HepG2 (cell line): ENCODE results near the gene PTGIS. TPM values are rescaled to one million over a fixed set of nuclear protein-coding genes. Genes with fewer than 3 reads are reported as not detected.

Experiments
- ATAC-seq: fragments of 200-7000 bp; cut with Tn5 transposase; 3 replicates; pipeline ENCODE4 v1.9.1; 2020; ENCODE audit warnings: mild to moderate bottlenecking, moderate library complexity
- BruUV-seq: library from RNA; stranded (reverse); fragments of 400-500 nt; replicated peaks from 2 replicates; lab custom pipeline; 2021; lab: Mats Ljungman, UMichigan
- CTCF ChIA-PET: fragments of 300-600 bp; formaldehyde crosslinking; extraction: SDS; loops from one replicate; lab custom pipeline; 2021; ENCODE audit warnings: low total read pairs, inconsistent platforms, low intra/inter-chr PET ratio; lab: Yijun Ruan, JAX
- POLR2A ChIA-PET: fragments of 350-600 bp; sonication (Branson Sonifier 250); formaldehyde crosslinking; loops from one replicate; lab custom pipeline; 2020; ENCODE audit warnings: antibody characterized with exemption, inconsistent platforms; lab: Yijun Ruan, JAX
- DNase-seq: peaks from one replicate; pipeline ENCODE4 v3.0.0-alpha.2; 2015; ENCODE audit warnings: low spot score
- FAIRE-seq: peaks from 3 replicates; lab custom pipeline; 2011; peaks lifted over from hg19 to GRCh38; lab: Jason Lieb, UNC
- H2AFZ ChIP-seq: one replicate; pipeline ENCODE4 v1.6.1; 2011; ENCODE audit warnings: low read length, inconsistent platforms
- H3K27ac ChIP-seq: fragments of 300-600 bp; 3 replicates; pipeline ENCODE4 v1.8.0; 2011; ENCODE audit warnings: mixed run types, mild to moderate bottlenecking, mixed read lengths, low read length, inconsistent platforms; ENCODE audit not compliant: insufficient read depth; ENCODE audit errors: extremely low read length
- H3K27me3 ChIP-seq, 2 experiments: fragments of 200-600 bp in 1 of 2; 2 replicates in 1 of 2; 3 replicates in 1 of 2; pipeline versions ENCODE4 v1.6.0 to v1.8.0; 2011; ENCODE audit warnings: low read length in 2 of 2, mild to moderate bottlenecking in 2 of 2, moderate library complexity in 2 of 2, inconsistent platforms in 1 of 2; ENCODE audit not compliant: insufficient read depth in 2 of 2, control insufficient read depth in 1 of 2
- H3K36me3 ChIP-seq, 2 experiments: fragments of 200-600 bp in 1 of 2; replicated peaks in 1 of 2; 2 replicates in 1 of 2; 3 replicates in 1 of 2; pipeline versions ENCODE4 v1.5.1 to v1.8.0; 2011; ENCODE audit warnings: low read length in 2 of 2, inconsistent platforms in 1 of 2; ENCODE audit not compliant: insufficient read depth in 2 of 2, control insufficient read depth in 1 of 2
- H3K4me1 ChIP-seq: 2 replicates; pipeline ENCODE4 v1.5.1; 2012; ENCODE audit warnings: low read length, inconsistent platforms; ENCODE audit not compliant: insufficient read depth
- H3K4me2 ChIP-seq: 2 replicates; pipeline ENCODE4 v1.6.0; 2011; ENCODE audit warnings: low read depth, low read length, inconsistent platforms
- H3K4me3 ChIP-seq, 3 experiments: fragments of 200-600 bp in 1 of 3; sonication (generic), shearing (Covaris generic) in 1 of 3; replicated peaks in 1 of 3; 2 replicates each; pipeline ENCODE4 v1.5.1; 2011 to 2016; ENCODE audit warnings: low read length in 3 of 3, inconsistent platforms in 2 of 3, low read depth in 2 of 3, mild to moderate bottlenecking in 2 of 3, control low read depth in 1 of 3, mixed read lengths in 1 of 3; ENCODE audit not compliant: insufficient read depth in 1 of 3
- H3K79me2 ChIP-seq: one replicate; pipeline ENCODE4 v1.6.1; 2011; ENCODE audit warnings: low read length, inconsistent platforms; ENCODE audit not compliant: insufficient read depth
- H3K9ac ChIP-seq: 2 replicates; pipeline ENCODE4 v1.6.0; 2011; ENCODE audit warnings: mild to moderate bottlenecking, low read depth, low read length, inconsistent platforms; ENCODE audit not compliant: insufficient read depth
- H3K9me3 ChIP-seq: 2 replicates; pipeline ENCODE4 v1.5.1; 2012; ENCODE audit warnings: mild to moderate bottlenecking, low read length
- H4K20me1 ChIP-seq: 2 replicates; pipeline ENCODE4 v1.6.0; 2011; ENCODE audit warnings: inconsistent platforms, mild to moderate bottlenecking, low read length, moderate library complexity; ENCODE audit not compliant: insufficient read depth
- ATF6 ChIP-seq: sonication (generic); formaldehyde crosslinking; conservative IDR thresholded peaks from 2 replicates; pipeline ENCODE4 v1.4.0; 2020; ENCODE audit warnings: missing genetic modification reagents
- ATF7 ChIP-seq, 2 experiments: fragments of 450-650 bp in 1 of 2; sonication (generic) in 1 of 2; formaldehyde crosslinking in 1 of 2; IDR thresholded peaks; 2 replicates each; pipeline versions ENCODE4 v1.4.0 to v1.6.1; 2016 to 2020; ENCODE audit warnings: antibody characterized with exemption in 1 of 2, mild to moderate bottlenecking in 1 of 2, missing genetic modification reagents in 1 of 2
- CEBPG ChIP-seq: IDR thresholded peaks from 2 replicates; pipeline ENCODE4 v1.6.1; 2016
- FOXK2 ChIP-seq: fragments of 450-650 bp; IDR thresholded peaks from 2 replicates; pipeline ENCODE4 v1.6.1; 2016
- HOXA9 ChIP-seq: sonication (generic); formaldehyde crosslinking; IDR thresholded peaks from 2 replicates; pipeline ENCODE4 v1.8.1; 2022; ENCODE audit warnings: missing genetic modification reagents, mild to moderate bottlenecking, moderate library complexity, borderline replicate concordance
- PHB2 ChIP-seq: fragments of 450-650 bp; IDR thresholded peaks from 2 replicates; pipeline ENCODE4 v1.6.1; 2018; ENCODE audit not compliant: partially characterized antibody
- PITX1 ChIP-seq: sonication (generic); formaldehyde crosslinking; IDR thresholded peaks from 2 replicates; pipeline ENCODE4 v1.5.1; 2020; ENCODE audit warnings: mild to moderate bottlenecking, missing genetic modification reagents
- POGK ChIP-seq: sonication (generic); formaldehyde crosslinking; conservative IDR thresholded peaks from 2 replicates; pipeline ENCODE4 v1.8.0; 2022; ENCODE audit warnings: mild to moderate bottlenecking, moderate library complexity, missing genetic modification reagents
- REL ChIP-seq: sonication (generic); formaldehyde crosslinking; conservative IDR thresholded peaks from 2 replicates; pipeline ENCODE4 v1.8.0; 2022; ENCODE audit warnings: mild to moderate bottlenecking, missing genetic modification reagents, moderate library complexity
- RNF2 ChIP-seq: fragments of 450-650 bp; conservative IDR thresholded peaks from 2 replicates; pipeline ENCODE4 v1.6.1; 2016; ENCODE audit warnings: low read depth
- SP5 ChIP-seq: IDR thresholded peaks from 2 replicates; pipeline ENCODE4 v1.6.1; 2016; ENCODE audit warnings: low read depth, borderline replicate concordance
- ZNF124 ChIP-seq: sonication (generic); formaldehyde crosslinking; IDR thresholded peaks from 2 replicates; pipeline ENCODE4 v1.4.0; 2020; ENCODE audit warnings: missing genetic modification reagents
- ZNF282 ChIP-seq: fragments of 450-650 bp; IDR thresholded peaks from 2 replicates; pipeline ENCODE4 v1.6.1; 2018; ENCODE audit not compliant: partially characterized antibody
- ZNF317 ChIP-seq: sonication (generic); formaldehyde crosslinking; IDR thresholded peaks from 2 replicates; pipeline ENCODE4 v1.5.0; 2020; ENCODE audit warnings: mild to moderate bottlenecking, missing genetic modification reagents
- ZNF660 ChIP-seq: sonication (generic); formaldehyde crosslinking; IDR thresholded peaks from 2 replicates; pipeline ENCODE4 v1.5.1; 2020; ENCODE audit warnings: mild to moderate bottlenecking, low read depth, missing genetic modification reagents, borderline replicate concordance
- ZNF720 ChIP-seq: sonication (generic); formaldehyde crosslinking; IDR thresholded peaks from 2 replicates; pipeline ENCODE4 v1.4.0; 2020; ENCODE audit warnings: missing genetic modification reagents
- ZZZ3 ChIP-seq: sonication (generic); formaldehyde crosslinking; IDR thresholded peaks from 2 replicates; pipeline ENCODE4 v1.4.0; 2020; ENCODE audit warnings: missing genetic modification reagents, mild to moderate bottlenecking, borderline replicate concordance
- WGBS: methylation state at CpG from one replicate; pipeline ENCODE4 v1.1.6; 2017; ENCODE audit warnings: low lambda C conversion rate; 5-methylcytosine and 5-hydroxymethylcytosine counted together
- in situ Hi-C: cut with HindIII; loops from 2 replicates; pipeline ENCODE4 v1.10.0; 2017; ENCODE audit warnings: low pct_unique_long_range_greater_than_20kb; ENCODE audit not compliant: extremely low pct_ligation_motif_present
- intact Hi-C: fragments of 100-400 bp; cut with micrococcal nuclease; formaldehyde crosslinking; loops from one replicate; pipeline ENCODE4 v1.10.0; 2022; ENCODE audit not compliant: unreplicated experiment
- polyA plus RNA-seq, 8 experiments: library from polyadenylated mRNA; depleted of rRNA in 3 of 8; stranded (reverse) in 7 of 8; unstranded in 1 of 8; fragments of >200 nt; fragmentation: Illumina TruSeq in 4 of 8; extraction: Trizol in 4 of 8; gene quantifications; 2 replicates each; pipeline versions ENCODE4 v1.2.1 to v1.2.3, GENCODE V29; 2011 to 2016; ENCODE audit warnings: low read depth in 4 of 8, missing spikeins in 1 of 8, mixed read lengths in 1 of 8; ENCODE audit not compliant: insufficient read depth in 1 of 8
- total RNA-seq, 5 experiments: library from RNA; depleted of rRNA; stranded (reverse); fragments of >200 nt; fragmentation: Illumina TruSeq; extraction: Trizol; gene quantifications; 2 replicates each; pipeline ENCODE4 v1.2.3, GENCODE V29; 2016; ENCODE audit warnings: low read depth in 1 of 5
- TF ChIP-seq, protein P1 (sequence below): fragments of 450-650 bp; IDR thresholded peaks from 2 replicates; pipeline ENCODE4 v1.6.1; 2016

The PTGIS gene
- total and polyA plus RNA-seq, 2 of the 13 experiments (the other 11 are each of a cell fraction or from before 2014, with no cell fraction given) = not detected

GRCh38 chr20:49549801-49550551, 18.0 kb downstream of the PTGIS start (continued):
- TF ChIP-seq ATF6 (CRISPR knock-in tag) (no peak), CEBPG (CRISPR knock-in tag) (no peak), ATF7 (IDR thresholded peaks at IDR 0.05) (no peak), ATF7 (CRISPR knock-in tag; IDR thresholded peaks at IDR 0.05) (no peak), ZNF124 (CRISPR knock-in tag) (no peak)

GRCh38 chr20:49548371-49548947, 19.5 kb downstream of the PTGIS start:
- H4K20me1 ChIP-seq = no peaks in the 10 kb centered on the region
- no peak overlapping the region for H3K27ac ChIP-seq
- peaks cover 0 to 4% of the 10 kb centered on the region in 2 experiments; a peak in 1 of 5 replicates for H3K27me3 ChIP-seq
- no peak overlapping the region for H3K4me3 ChIP-seq
- CTCF ChIA-PET = interaction anchor here (0.7 kb wide), 1 partner anchor 259 kb away, joined by 3 read pairs; no protein-coding TSS in a partner anchor
- no peak for ATAC-seq
- no peak overlapping the region for H3K4me2 ChIP-seq
- POLR2A ChIA-PET = no interaction called here
- no peak for FAIRE-seq
- BruUV-seq = no TSS peak
- intact Hi-C loops = no loop called here
- DNase-seq = no peak
- in situ Hi-C loops = no loop called here
- H3K4me1 ChIP-seq = peaks cover 23% of the 10 kb centered on the region
- no peaks in the 10 kb centered on the region for H3K79me2 ChIP-seq
- H3K9me3 ChIP-seq = peaks cover 15% of the 10 kb centered on the region
- H3K36me3 ChIP-seq = no peaks in the 10 kb centered on the region
- 66% methylated on average over 1 of the region's 1 CpG for WGBS
- no peak overlapping the region for H3K9ac ChIP-seq
- no peak overlapping the region for H2AFZ ChIP-seq
- TF ChIP-seq SP5 (no peak), ZNF317 (CRISPR knock-in tag) (no peak), ZNF660 (CRISPR knock-in tag) (no peak), PITX1 (CRISPR knock-in tag) (no peak), REL (CRISPR knock-in tag) (no peak), FOXK2 (peak; percentile 64; the same call in 1 of the 2 replicates), POGK (no peak), HOXA9 (CRISPR knock-in tag) (no peak), ZZZ3 (CRISPR knock-in tag) (no peak), ZNF282 (peak; percentile 25), RNF2 (no peak), ZNF720 (no peak), PHB2 (peak; percentile 83)
- TF ChIP-seq, protein P1, sequence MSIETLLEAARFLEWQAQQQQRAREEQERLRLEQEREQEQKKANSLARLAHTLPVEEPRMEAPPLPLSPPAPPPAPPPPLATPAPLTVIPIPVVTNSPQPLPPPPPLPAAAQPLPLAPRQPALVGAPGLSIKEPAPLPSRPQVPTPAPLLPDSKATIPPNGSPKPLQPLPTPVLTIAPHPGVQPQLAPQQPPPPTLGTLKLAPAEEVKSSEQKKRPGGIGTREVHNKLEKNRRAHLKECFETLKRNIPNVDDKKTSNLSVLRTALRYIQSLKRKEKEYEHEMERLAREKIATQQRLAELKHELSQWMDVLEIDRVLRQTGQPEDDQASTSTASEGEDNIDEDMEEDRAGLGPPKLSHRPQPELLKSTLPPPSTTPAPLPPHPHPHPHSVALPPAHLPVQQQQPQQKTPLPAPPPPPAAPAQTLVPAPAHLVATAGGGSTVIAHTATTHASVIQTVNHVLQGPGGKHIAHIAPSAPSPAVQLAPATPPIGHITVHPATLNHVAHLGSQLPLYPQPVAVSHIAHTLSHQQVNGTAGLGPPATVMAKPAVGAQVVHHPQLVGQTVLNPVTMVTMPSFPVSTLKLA = 0 out of 2 replicates have a peak, but pooled peaks have one; percentile 18
